ENCODE data around the gene MPEG1.

Gene MPEG1

GRCh38 chr11:59181746-59182456 is 30.8 kb downstream of the MPEG1 start (continued):
- no peak for TF ChIP-seq TSHZ2 (CRISPR knock-in tag; IDR thresholded peaks at IDR 0.05)

GRCh38 chr11:59180907-59181306 is 31.8 kb downstream of the MPEG1 start:
- TF ChIP-seq ZFP30 (CRISPR knock-in tag; IDR thresholded peaks at IDR 0.05) (no peak), POU6F1 (CRISPR knock-in tag; IDR thresholded peaks at IDR 0.05; ENCODE audit: borderline replicate concordance, low read depth) (no peak), CSRNP3 (CRISPR knock-in tag; IDR thresholded peaks at IDR 0.05) (no peak), PPARA (CRISPR knock-in tag; IDR thresholded peaks at IDR 0.05; ENCODE audit: borderline replicate concordance) (no peak), ZNF8 (CRISPR knock-in tag; IDR thresholded peaks at IDR 0.05) (no peak)
- TF ChIP-seq, protein P1, sequence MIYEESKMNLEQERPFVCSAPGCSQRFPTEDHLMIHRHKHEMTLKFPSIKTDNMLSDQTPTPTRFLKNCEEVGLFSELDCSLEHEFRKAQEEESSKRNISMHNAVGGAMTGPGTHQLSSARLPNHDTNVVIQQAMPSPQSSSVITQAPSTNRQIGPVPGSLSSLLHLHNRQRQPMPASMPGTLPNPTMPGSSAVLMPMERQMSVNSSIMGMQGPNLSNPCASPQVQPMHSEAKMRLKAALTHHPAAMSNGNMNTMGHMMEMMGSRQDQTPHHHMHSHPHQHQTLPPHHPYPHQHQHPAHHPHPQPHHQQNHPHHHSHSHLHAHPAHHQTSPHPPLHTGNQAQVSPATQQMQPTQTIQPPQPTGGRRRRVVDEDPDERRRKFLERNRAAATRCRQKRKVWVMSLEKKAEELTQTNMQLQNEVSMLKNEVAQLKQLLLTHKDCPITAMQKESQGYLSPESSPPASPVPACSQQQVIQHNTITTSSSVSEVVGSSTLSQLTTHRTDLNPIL (CRISPR knock-in tag; IDR thresholded peaks at IDR 0.05; ENCODE audit: low read depth): no peak

DNA sequence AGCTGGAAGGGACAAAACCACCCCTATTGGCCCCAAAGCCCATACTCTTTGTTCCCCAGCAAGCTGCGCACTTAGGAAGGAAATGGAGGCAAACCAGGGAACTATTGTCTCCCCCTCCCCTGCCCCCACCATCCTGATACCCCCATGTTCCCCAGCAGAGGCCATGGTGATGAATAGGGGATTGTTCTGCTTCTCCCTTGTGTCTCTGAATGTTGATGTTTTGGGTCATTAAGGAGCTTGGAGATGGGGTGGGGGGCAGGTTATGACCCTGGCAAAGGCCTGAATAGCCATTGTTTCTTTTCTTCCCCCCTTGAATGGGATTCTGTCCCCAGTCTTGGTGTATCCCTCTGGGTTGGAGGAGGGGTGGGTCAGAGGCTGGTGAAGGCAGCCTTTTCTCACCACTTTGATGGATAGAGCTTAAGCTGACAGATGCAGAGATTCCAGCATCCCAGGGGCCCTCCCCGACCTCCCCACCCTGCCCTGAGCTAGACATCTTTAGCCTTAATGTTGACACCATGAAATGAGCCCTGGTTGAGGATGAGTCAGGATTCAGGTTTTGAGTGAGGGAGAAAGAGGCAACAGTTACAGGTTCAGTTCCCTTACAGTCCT is 32.5 kb downstream of the MPEG1 start:
- no peak for ATAC-seq
- TF ChIP-seq ARNTL (CRISPR knock-in tag; IDR thresholded peaks at IDR 0.05; ENCODE audit: borderline replicate concordance, low read depth): no peak
- TF ChIP-seq TOX (CRISPR knock-in tag; IDR thresholded peaks at IDR 0.05; ENCODE audit: borderline replicate concordance): no peak
- TF ChIP-seq, protein P1 (CRISPR knock-in tag; IDR thresholded peaks at IDR 0.05; ENCODE audit: low read depth): no peak
- TF ChIP-seq CSRNP3 (CRISPR knock-in tag; IDR thresholded peaks at IDR 0.05): no peak
- no peak for TF ChIP-seq RARB (CRISPR knock-in tag; IDR thresholded peaks at IDR 0.05)
- no peak for TF ChIP-seq ZNF565 (CRISPR knock-in tag; conservative IDR thresholded peaks at IDR 0.05; ENCODE audit: low read depth)
- no peak for TF ChIP-seq ZNF8 (CRISPR knock-in tag; IDR thresholded peaks at IDR 0.05)
- no peak for TF ChIP-seq PPARA (CRISPR knock-in tag; IDR thresholded peaks at IDR 0.05; ENCODE audit: borderline replicate concordance)
- TF ChIP-seq ZFP3 (CRISPR knock-in tag; IDR thresholded peaks at IDR 0.05): no peak

More at GRCh38 chr11:59180907-59181306, 31.8 kb downstream of the MPEG1 start:
- no peak for ATAC-seq

DNA sequence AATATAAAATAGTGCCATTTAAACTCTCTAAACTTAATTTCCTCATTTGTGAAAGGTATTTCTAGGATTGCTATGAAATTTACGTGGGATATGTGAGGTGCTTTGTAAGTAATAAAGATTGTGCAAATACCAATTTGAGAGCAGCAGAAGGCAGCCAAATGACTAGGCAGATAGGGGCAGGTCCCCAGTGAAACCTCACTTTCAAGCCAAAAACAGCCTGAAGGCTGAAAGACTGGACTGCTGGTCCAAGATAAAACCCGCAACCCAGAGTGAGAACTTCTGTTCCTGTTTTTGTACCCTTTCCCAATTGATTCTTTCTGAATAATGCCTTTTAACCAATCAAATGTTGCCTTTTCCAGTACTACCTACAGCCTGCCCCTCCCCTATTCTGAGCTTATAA is 33.6 kb downstream of the MPEG1 start:
- ATAC-seq: no peak
- TF ChIP-seq PATZ1 (CRISPR knock-in tag; IDR thresholded peaks at IDR 0.05; ENCODE audit: borderline replicate concordance) (no peak), CSDC2 (CRISPR knock-in tag; IDR thresholded peaks at IDR 0.05) (no peak), ARNTL (CRISPR knock-in tag; IDR thresholded peaks at IDR 0.05; ENCODE audit: borderline replicate concordance, low read depth) (no peak), ESRRG (CRISPR knock-in tag; IDR thresholded peaks at IDR 0.05) (no peak)

All from SK-N-SH treated with all-trans-retinoic acid at 6 μM for 48 hours (cell line).